Fibroblast of villous mesenchyme (primary cell): ENCODE data around the gene SRP68. TPM values are rescaled to one million over a fixed set of nuclear protein-coding genes. Genes with fewer than 3 reads are reported as not detected.
A peak's percentile ranks its signal among the peaks of the same experiment; 100 is the strongest.
"Not testable (repeated sequence)": the region's sequence is repeated elsewhere in the genome, so short reads cannot be mapped to it uniquely, and the experiment has no call there.

Experiments
- DNase-seq: peaks from one replicate; pipeline ENCODE4 v3.0.0-alpha.2; 2010; ENCODE audit warnings: low read depth
- H3K4me3 ChIP-seq: 2 replicates; pipeline ENCODE4 v1.5.1; 2011; ENCODE audit warnings: low read depth, mild to moderate bottlenecking, low read length
- CTCF ChIP-seq: IDR thresholded peaks from 2 replicates; pipeline ENCODE4 v1.5.1; 2012; ENCODE audit warnings: low read depth, mild to moderate bottlenecking, low read length; ENCODE audit not compliant: insufficient read depth
- total RNA-seq: library from RNA; depleted of rRNA; stranded (reverse); fragments of >200 nt; gene quantifications from 2 replicates; pipeline ENCODE4 v1.2.3, GENCODE V29; 2012

SRP68 gene
- total RNA-seq, 1 donor: 42.3 TPM

GRCh38 chr17:76079956-76080767 is 7.8 kb upstream of the SRP68 start:
- H3K4me3 ChIP-seq: no peak overlapping the region
- DNase-seq: no peak
- no peak for TF ChIP-seq CTCF

DNA sequence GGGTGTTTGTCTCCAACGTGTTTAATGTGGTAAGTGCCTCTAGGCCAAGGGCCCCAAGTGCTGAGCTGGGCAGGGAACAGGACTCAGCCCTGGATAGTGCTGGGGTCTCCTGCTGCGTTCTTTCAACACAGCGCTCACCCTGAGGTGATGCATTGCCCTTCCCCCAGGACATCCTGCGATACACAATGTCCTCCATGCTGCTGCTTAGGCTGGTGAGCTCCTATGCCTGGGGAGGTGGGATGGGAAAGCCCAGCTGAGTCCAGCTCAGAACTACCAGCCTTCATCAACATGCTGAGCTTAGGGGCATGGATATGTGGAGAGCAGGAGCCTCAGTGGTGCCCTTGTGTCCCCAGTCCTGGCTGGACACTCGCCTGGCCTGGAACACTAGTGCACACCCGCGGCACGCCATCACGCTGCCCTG is 7.2 kb upstream of the SRP68 start:
- no peak for TF ChIP-seq CTCF
- H3K4me3 ChIP-seq: no peak overlapping the region
- DNase-seq: no peak

DNA sequence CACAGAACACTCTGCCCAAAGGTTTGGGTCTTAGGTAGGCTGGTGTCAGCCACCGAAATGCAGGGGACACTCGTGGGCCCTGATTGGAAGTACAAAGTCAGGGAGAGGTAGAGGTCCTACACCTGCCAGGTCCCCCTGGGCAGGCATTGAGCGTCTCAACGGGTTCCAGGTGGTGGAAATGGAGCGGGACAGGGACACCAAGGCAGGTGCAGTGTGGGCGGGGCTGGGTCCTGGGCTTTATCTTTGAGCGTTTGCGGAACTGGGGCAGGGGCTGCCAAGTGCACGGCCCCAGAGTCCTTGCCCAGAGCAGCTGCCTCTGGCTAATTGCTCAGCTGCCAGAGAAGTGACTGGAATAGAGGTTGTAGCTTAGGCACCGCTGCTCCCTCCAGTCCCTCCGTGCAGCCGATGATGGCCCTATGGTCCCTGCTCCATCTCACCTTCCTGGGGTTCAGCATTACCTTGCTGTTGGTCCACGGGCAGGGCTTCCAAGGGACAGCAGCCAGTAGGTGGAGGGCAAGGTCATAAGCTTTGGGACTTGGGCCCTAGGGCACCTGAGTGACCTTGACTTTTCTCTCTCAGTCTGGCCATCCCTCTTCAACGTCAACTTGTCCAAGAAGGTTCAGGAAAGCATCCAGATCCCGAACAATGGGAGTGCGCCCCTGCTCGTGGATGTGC is 6.7 kb upstream of the SRP68 start, which contains the start of gene ZACN:
Gene ZACN, plus strand, starts transcription at position 323 of the 675 bp plus-strand sequence. Its CDS starts 83 bp downstream, at position 406.
- no peak within 1 kb of the TSS for H3K4me3 ChIP-seq
- DNase-seq: no peak
- TF ChIP-seq CTCF: no peak

DNA sequence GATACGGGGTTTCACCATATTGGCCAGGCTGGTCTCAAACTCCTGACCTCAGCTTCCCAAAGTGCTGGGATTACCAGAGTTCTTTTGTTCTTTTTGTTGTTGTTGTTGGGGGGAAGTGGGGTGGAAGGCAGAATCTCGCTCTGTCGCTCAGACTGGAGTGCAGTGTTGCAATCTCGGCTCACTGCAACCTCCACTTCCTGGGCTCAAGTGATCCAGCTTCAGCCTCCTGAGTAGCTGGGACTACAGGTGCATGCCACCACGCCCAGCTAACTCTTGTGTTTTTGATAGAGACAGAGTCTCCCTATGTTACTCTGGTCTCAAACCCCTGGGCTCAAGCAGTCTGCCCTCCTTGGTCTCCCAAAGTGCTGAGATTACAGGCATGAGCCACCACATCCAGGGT is 6.1 kb upstream of the SRP68 start:
- H3K4me3 ChIP-seq, DNase-seq: not testable (repeated sequence)

- DNase-seq: no peak
- TF ChIP-seq CTCF: no peak
- H3K4me3 ChIP-seq: no peak overlapping the region
Observed at GRCh38 chr17:76077584-76078110, 5.3 kb upstream of the SRP68 start.

GRCh38 chr17:76076765-76077583 is 4.7 kb upstream of the SRP68 start:
- DNase-seq: peak; percentile 14
- no peak overlapping the region for H3K4me3 ChIP-seq
- TF ChIP-seq CTCF: no peak
